ENCODE measurements around the gene GOLGB1.

DNA sequence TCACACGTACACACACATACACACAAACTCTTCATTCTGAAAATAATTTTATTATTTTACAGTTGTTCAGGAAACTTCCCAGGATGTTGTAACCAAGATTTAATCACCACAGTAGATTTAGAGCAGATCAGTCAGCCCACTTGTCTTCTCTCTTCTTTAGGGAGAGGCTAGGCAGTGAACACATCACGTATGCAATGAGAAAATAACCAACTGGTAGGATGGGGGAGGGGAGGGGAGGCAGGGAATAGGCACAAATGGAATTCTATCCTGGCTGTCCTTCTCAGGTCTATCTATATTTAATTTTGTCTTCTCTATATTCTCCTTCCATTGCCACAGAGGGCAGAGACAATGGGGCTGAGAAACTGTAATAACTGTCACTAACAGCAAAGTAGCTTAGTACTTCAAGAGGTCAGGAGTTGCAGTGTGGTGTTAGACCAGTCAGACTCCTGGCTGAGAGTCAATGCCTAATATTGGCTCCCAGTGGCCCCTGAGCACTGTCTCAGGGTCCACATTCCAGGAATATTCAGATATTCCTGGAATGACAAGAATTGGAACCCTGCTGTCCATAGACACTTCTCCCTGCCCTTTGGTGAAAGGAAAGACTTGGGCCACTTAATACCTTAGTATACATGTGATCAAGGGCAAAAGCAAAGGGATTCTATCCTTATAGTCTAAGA, 86.2 kb downstream of the GOLGB1 start:
- TF ChIP-seq, protein P1, sequence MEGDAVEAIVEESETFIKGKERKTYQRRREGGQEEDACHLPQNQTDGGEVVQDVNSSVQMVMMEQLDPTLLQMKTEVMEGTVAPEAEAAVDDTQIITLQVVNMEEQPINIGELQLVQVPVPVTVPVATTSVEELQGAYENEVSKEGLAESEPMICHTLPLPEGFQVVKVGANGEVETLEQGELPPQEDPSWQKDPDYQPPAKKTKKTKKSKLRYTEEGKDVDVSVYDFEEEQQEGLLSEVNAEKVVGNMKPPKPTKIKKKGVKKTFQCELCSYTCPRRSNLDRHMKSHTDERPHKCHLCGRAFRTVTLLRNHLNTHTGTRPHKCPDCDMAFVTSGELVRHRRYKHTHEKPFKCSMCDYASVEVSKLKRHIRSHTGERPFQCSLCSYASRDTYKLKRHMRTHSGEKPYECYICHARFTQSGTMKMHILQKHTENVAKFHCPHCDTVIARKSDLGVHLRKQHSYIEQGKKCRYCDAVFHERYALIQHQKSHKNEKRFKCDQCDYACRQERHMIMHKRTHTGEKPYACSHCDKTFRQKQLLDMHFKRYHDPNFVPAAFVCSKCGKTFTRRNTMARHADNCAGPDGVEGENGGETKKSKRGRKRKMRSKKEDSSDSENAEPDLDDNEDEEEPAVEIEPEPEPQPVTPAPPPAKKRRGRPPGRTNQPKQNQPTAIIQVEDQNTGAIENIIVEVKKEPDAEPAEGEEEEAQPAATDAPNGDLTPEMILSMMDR (IDR thresholded peaks at IDR 0.05), result no peak
- TF ChIP-seq POLR2AphosphoS5 (IDR thresholded peaks at IDR 0.05; ENCODE audit: insufficient read depth in 1 of 2, low read depth in 1 of 2), result no peak
